ENCODE data around the gene CNTNAP5.

CNTNAP5 gene

GRCh38 chr2:124025171-124025580, at the start of gene CNTNAP5:
Gene CNTNAP5 (plus strand): TSS chr2:124025287. CDS start chr2:124025651, 364 bp downstream.
- H3K27ac ChIP-seq, result no peak within 1 kb of the TSS
- TF ChIP-seq ZFX (IDR thresholded peaks at IDR 0.05; ENCODE audit: borderline replicate concordance), result no peak
- no peak for TF ChIP-seq CTCF (IDR thresholded peaks at IDR 0.05)

- H3K27ac ChIP-seq, result no peak overlapping the region
- TF ChIP-seq CTCF (IDR thresholded peaks at IDR 0.05) (no peak), ZFX (IDR thresholded peaks at IDR 0.05; ENCODE audit: borderline replicate concordance) (no peak)
Measured at GRCh38 chr2:123976054-123976648, 48.9 kb upstream of the CNTNAP5 start.

- TF ChIP-seq ZFX (IDR thresholded peaks at IDR 0.05; ENCODE audit: borderline replicate concordance) (no peak), CTCF (IDR thresholded peaks at IDR 0.05) (peak; percentile 59)
- H3K27ac ChIP-seq, result no peak overlapping the region
Measured at GRCh38 chr2:123993728-123994323, 31.3 kb upstream of the CNTNAP5 start.

- TF ChIP-seq ZFX (IDR thresholded peaks at IDR 0.05; ENCODE audit: borderline replicate concordance), result no peak
- no peak for TF ChIP-seq CTCF (IDR thresholded peaks at IDR 0.05)
- H3K27ac ChIP-seq, result no peak overlapping the region
Measured at GRCh38 chr2:123999681-124000080, 25.4 kb upstream of the CNTNAP5 start.

GRCh38 chr2:124001696-124002430, 23.2 kb upstream of the CNTNAP5 start:
- H3K27ac ChIP-seq, result no peak overlapping the region
- TF ChIP-seq CTCF (IDR thresholded peaks at IDR 0.05) (no peak), ZFX (IDR thresholded peaks at IDR 0.05; ENCODE audit: borderline replicate concordance) (no peak)

GRCh38 chr2:124018890-124019289, 6.2 kb upstream of the CNTNAP5 start:
- TF ChIP-seq CTCF (IDR thresholded peaks at IDR 0.05) (0 out of 2 replicates have a peak, but pooled peaks have one; percentile 18), ZFX (IDR thresholded peaks at IDR 0.05; ENCODE audit: borderline replicate concordance) (no peak)
- H3K27ac ChIP-seq, result no peak overlapping the region
